ENCODE data around the gene KRIT1.

KRIT1 gene

GRCh38 chr7:92244808-92245486 lies 767 bp downstream of the KRIT1 start:
- no peaks in the 10 kb centered on the region for H3K9me2 ChIP-seq (replicated peaks; ENCODE audit: control insufficient read depth, low read length)
- peaks cover 75% of the 10 kb centered on the region for H3K79me2 ChIP-seq (ENCODE audit: control insufficient read depth, low read length)

GRCh38 chr7:92242972-92243371 lies 2.7 kb downstream of the KRIT1 start:
- Histone ChIP-seq H3K4me2 (ENCODE audit: low read length) (peak overlapping the region; percentile 1; the same call in 1 of the 2 replicates), H3K27ac (ENCODE audit: low read depth, low read length) (no peak overlapping the region), H3K9me2 (replicated peaks; ENCODE audit: control insufficient read depth, low read length) (no peaks in the 10 kb centered on the region), H3K36me3 (ENCODE audit: control insufficient read depth, low read length) (peaks cover 65% of the 10 kb centered on the region), H4K20me1 (ENCODE audit: control insufficient read depth, insufficient read depth, low read depth, low read length) (no peaks in the 10 kb centered on the region; the same call in 1 of the 2 replicates), H3K27me3 (ENCODE audit: control insufficient read depth, low read length) (no peaks in the 10 kb centered on the region), H3K9me3 (ENCODE audit: control insufficient read depth, insufficient read depth, low read length) (no peaks in the 10 kb centered on the region), H3K79me2 (ENCODE audit: control insufficient read depth, low read length) (peaks cover 55% of the 10 kb centered on the region), H3F3A (ENCODE audit: control insufficient read depth, insufficient read depth) (0 out of 2 replicates have a peak, but pooled peaks cover 4% of the 10 kb centered on the region), H3K4me3 (ENCODE audit: low read length) (no peak overlapping the region), H3K4me1 (ENCODE audit: control insufficient read depth, low read length) (peaks cover 27% of the 10 kb centered on the region)
- TF ChIP-seq EZH2phosphoT487 (IDR thresholded peaks at IDR 0.05; ENCODE audit: borderline replicate concordance, low read length) (no peak), CTCF (IDR thresholded peaks at IDR 0.05; ENCODE audit: low read depth, low read length, poor library complexity, severe bottlenecking) (no peak)

More at GRCh38 chr7:92244808-92245486, 767 bp downstream of the KRIT1 start:
- Histone ChIP-seq H3K4me2 (ENCODE audit: low read length) (peak overlapping the region; percentile 98), H3K27me3 (ENCODE audit: control insufficient read depth, low read length) (no peaks in the 10 kb centered on the region), H3K4me1 (ENCODE audit: control insufficient read depth, low read length) (peaks cover 33% of the 10 kb centered on the region), H3K27ac (ENCODE audit: low read depth, low read length) (peak overlapping the region; percentile 74), H3F3A (ENCODE audit: control insufficient read depth, insufficient read depth) (0 out of 2 replicates have a peak, but pooled peaks cover 4% of the 10 kb centered on the region), H4K20me1 (ENCODE audit: control insufficient read depth, insufficient read depth, low read depth, low read length) (peaks cover 4% of the 10 kb centered on the region; the same call in 1 of the 2 replicates), H3K9me3 (ENCODE audit: control insufficient read depth, insufficient read depth, low read length) (no peaks in the 10 kb centered on the region), H3K4me3 (ENCODE audit: low read length) (peak overlapping the region; percentile 96), H3K36me3 (ENCODE audit: control insufficient read depth, low read length) (peaks cover 50% of the 10 kb centered on the region)
- 0 out of 2 replicates have a peak, but pooled peaks have one; percentile 12 for TF ChIP-seq EZH2phosphoT487 (IDR thresholded peaks at IDR 0.05; ENCODE audit: borderline replicate concordance, low read length)
- no peak for TF ChIP-seq CTCF (IDR thresholded peaks at IDR 0.05; ENCODE audit: low read depth, low read length, poor library complexity, severe bottlenecking)

- H3K36me3 ChIP-seq (ENCODE audit: control insufficient read depth, low read length), result peaks cover 75% of the 10 kb centered on the region
- TF ChIP-seq EZH2phosphoT487 (IDR thresholded peaks at IDR 0.05; ENCODE audit: borderline replicate concordance, low read length), result no peak
- no peak for TF ChIP-seq CTCF (IDR thresholded peaks at IDR 0.05; ENCODE audit: low read depth, low read length, poor library complexity, severe bottlenecking)
- no peaks in the 10 kb centered on the region for H3K27me3 ChIP-seq (ENCODE audit: control insufficient read depth, low read length)
- no peak overlapping the region for H3K4me2 ChIP-seq (ENCODE audit: low read length)
- H3K4me3 ChIP-seq (ENCODE audit: low read length), result no peak overlapping the region
- no peaks in the 10 kb centered on the region for H3K4me1 ChIP-seq (ENCODE audit: control insufficient read depth, low read length)
- no peaks in the 10 kb centered on the region for H3K9me2 ChIP-seq (replicated peaks; ENCODE audit: control insufficient read depth, low read length)
- no peaks in the 10 kb centered on the region for H3F3A ChIP-seq (ENCODE audit: control insufficient read depth, insufficient read depth)
- no peak overlapping the region for H3K27ac ChIP-seq (ENCODE audit: low read depth, low read length)
- no peaks in the 10 kb centered on the region for H3K9me3 ChIP-seq (ENCODE audit: control insufficient read depth, insufficient read depth, low read length)
- H4K20me1 ChIP-seq (ENCODE audit: control insufficient read depth, insufficient read depth, low read depth, low read length), result no peaks in the 10 kb centered on the region
- no peaks in the 10 kb centered on the region for H3K79me2 ChIP-seq (ENCODE audit: control insufficient read depth, low read length)
These were observed 15.2 kb downstream of the KRIT1 start for GRCh38 chr7:92230547-92230946.
